ENCODE results near the gene MT4. TPM values are rescaled to one million over a fixed set of nuclear protein-coding genes. Genes with fewer than 3 reads are reported as not detected.

MT4 gene
- total and polyA plus RNA-seq, 8 donors = not detected

- no peaks in the 10 kb centered on the region for H3K36me3 ChIP-seq
- H3K4me1 ChIP-seq = peaks cover 6 to 12% (median 12%) of the 10 kb centered on the region in 4 donors
- no peaks in the 10 kb centered on the region for H3K9me3 ChIP-seq
- peak in 1 of 2 donors; percentile 35 for DNase-seq
- TF ChIP-seq CTCF (IDR thresholded peaks at IDR 0.05) = no peak
- no peak for TF ChIP-seq POLR2A (IDR thresholded peaks at IDR 0.05)
- no peak for TF ChIP-seq EP300 (IDR thresholded peaks at IDR 0.05)
- TF ChIP-seq POLR2AphosphoS5 (IDR thresholded peaks at IDR 0.05) = no peak
- intact Hi-C loops (cut with DNase I; ENCODE audit: low total_unique reads) = no loop called here
- H3K27me3 ChIP-seq = peaks cover 4 to 51% (median 25%) of the 10 kb centered on the region in 3 donors
- 44 to 57% (median 56%) methylated on average over 4 of the region's 4 CpGs for WGBS, 5 donors
- no peak overlapping the region for H3K4me3 ChIP-seq
- H3K27ac ChIP-seq = no peak overlapping the region
Measured at GRCh38 chr16:56591377-56592060, 26.6 kb downstream of the MT4 start.

GRCh38 chr16:56593573-56594291 lies 28.9 kb downstream of the MT4 start:
- Histone ChIP-seq H3K4me3 (no peak overlapping the region), H3K36me3 (no peaks in the 10 kb centered on the region), H3K4me1 (peaks cover 6 to 12% (median 12%) of the 10 kb centered on the region in 4 donors), H3K27ac (no peak overlapping the region), H3K27me3 (peaks cover 4 to 30% (median 20%) of the 10 kb centered on the region in 3 donors), H3K9me3 (no peaks in the 10 kb centered on the region)
- 72 to 92% (median 91%) methylated on average over 6 of the region's 6 CpGs for WGBS, 5 donors
- no peak for TF ChIP-seq POLR2A (IDR thresholded peaks at IDR 0.05)
- TF ChIP-seq POLR2AphosphoS5 (IDR thresholded peaks at IDR 0.05) = no peak
- TF ChIP-seq CTCF (IDR thresholded peaks at IDR 0.05) = no peak
- intact Hi-C loops (cut with DNase I; ENCODE audit: low total_unique reads) = no loop called here
- no peak for DNase-seq

- intact Hi-C loops (cut with DNase I; ENCODE audit: low total_unique reads) = no loop called here
Measured at GRCh38 chr16:56594292-56594619, 29.4 kb downstream of the MT4 start.

More at GRCh38 chr16:56594292-56594619, 29.4 kb downstream of the MT4 start:
- H3K27me3 ChIP-seq = peaks cover under 1 to 25% (median 15%) of the 10 kb centered on the region in 3 donors
- H3K27ac ChIP-seq = no peak overlapping the region
- no peak overlapping the region for H3K4me3 ChIP-seq
- TF ChIP-seq CTCF (IDR thresholded peaks at IDR 0.05) (no peak), POLR2AphosphoS5 (IDR thresholded peaks at IDR 0.05) (no peak), EP300 (IDR thresholded peaks at IDR 0.05) (no peak)
- H3K4me1 ChIP-seq = peaks cover 4 to 7% (median 7%) of the 10 kb centered on the region in 4 donors
- WGBS, 5 donors = 82 to 94% (median 87%) methylated on average over 5 of the region's 5 CpGs
- H3K9me3 ChIP-seq = no peaks in the 10 kb centered on the region
- DNase-seq = no peak
- H3K36me3 ChIP-seq = no peaks in the 10 kb centered on the region

All from stomach (tissue), 9 donors.